Lung (tissue), 12 donors: ENCODE results near the gene PROCA1. TPM values are rescaled to one million over a fixed set of nuclear protein-coding genes. Genes with fewer than 3 reads are reported as not detected.

Experiments used
- ATAC-seq: fragments of 200-7000 bp; cut with Tn5 transposase; one replicate; pipeline ENCODE4 v1.9.1; 2020; ENCODE audit warnings: moderate number of reproducible peaks; ENCODE audit not compliant: insufficient read depth, low FRiP score
- DNase-seq, 3 donors: peaks; one replicate each; pipeline ENCODE4 v3.0.0-alpha.2; 2013 to 2017
- H3K27ac ChIP-seq, 2 donors: one replicate each; pipeline ENCODE4 v1.5.1; 2013; ENCODE audit warnings: mild to moderate bottlenecking in 2 of 2, moderate library complexity in 2 of 2, control low read depth in 1 of 2, inconsistent platforms in 1 of 2, low read depth in 1 of 2, low read length in 1 of 2
- H3K27me3 ChIP-seq, 3 donors: one replicate each; pipeline ENCODE4 v1.5.1; 2013; ENCODE audit warnings: low read length in 2 of 3; ENCODE audit not compliant: control insufficient read depth in 3 of 3, insufficient read depth in 3 of 3
- H3K36me3 ChIP-seq, 4 donors: one replicate each; pipeline ENCODE4 v1.5.1; 2013; ENCODE audit warnings: low read length in 4 of 4, mild to moderate bottlenecking in 1 of 4, moderate library complexity in 1 of 4; ENCODE audit not compliant: control insufficient read depth in 4 of 4, insufficient read depth in 4 of 4
- H3K4me1 ChIP-seq, 5 donors: one replicate each; pipeline ENCODE4 v1.5.1; 2013; ENCODE audit warnings: low read length in 5 of 5, mild to moderate bottlenecking in 2 of 5, moderate library complexity in 1 of 5; ENCODE audit not compliant: control insufficient read depth in 5 of 5, insufficient read depth in 5 of 5
- H3K4me3 ChIP-seq: one replicate; pipeline ENCODE4 v1.5.1; 2013; ENCODE audit warnings: mild to moderate bottlenecking, control low read depth, moderate library complexity
- H3K9ac ChIP-seq, 2 donors: one replicate each; pipeline ENCODE4 v1.5.1; 2013; ENCODE audit warnings: low read length in 2 of 2, control low read depth in 1 of 2; ENCODE audit not compliant: insufficient read depth in 1 of 2
- H3K9me3 ChIP-seq, 4 donors: one replicate each; pipeline ENCODE4 v1.5.1; 2013; ENCODE audit warnings: low read length in 3 of 4, mild to moderate bottlenecking in 1 of 4, moderate library complexity in 1 of 4; ENCODE audit not compliant: control insufficient read depth in 4 of 4, insufficient read depth in 3 of 4
- WGBS, 2 donors: extraction: QIAGEN DNeasy Blood & Tissue Kit; methylation state at CpG; one replicate each; pipeline ENCODE4 v1.1.7; 2013; 5-methylcytosine and 5-hydroxymethylcytosine counted together
- polyA plus RNA-seq, 2 donors: library from polyadenylated mRNA; stranded (reverse); fragments of 200-250 nt; gene quantifications; one replicate each; pipeline ENCODE4 v1.2.1, GENCODE V29; 2013
- total RNA-seq, 2 donors: library from RNA; depleted of rRNA in 1 of 2; stranded (reverse); fragments of >200 nt in 1 of 2; gene quantifications; one replicate each; pipeline ENCODE4 v1.2.1, GENCODE V29; 2014 to 2021
- TF ChIP-seq, protein P1 (sequence below): IDR thresholded peaks from 2 replicates; pipeline ENCODE4 v1.5.1; 2012; ENCODE audit warnings: mild to moderate bottlenecking; ENCODE audit errors: control extremely low read depth, extremely low read depth
- donor health status: control.
- donor health status: control.
- donor health status: Bipolar disorder and iron deficiency.
- donor health status: healthy.
- donor health status: DM: yes; HTN: yes; CAD: no.

PROCA1 gene
- total and polyA plus RNA-seq, 4 donors, result 1.2 to 3.7 (median 2.7) TPM

DNA sequence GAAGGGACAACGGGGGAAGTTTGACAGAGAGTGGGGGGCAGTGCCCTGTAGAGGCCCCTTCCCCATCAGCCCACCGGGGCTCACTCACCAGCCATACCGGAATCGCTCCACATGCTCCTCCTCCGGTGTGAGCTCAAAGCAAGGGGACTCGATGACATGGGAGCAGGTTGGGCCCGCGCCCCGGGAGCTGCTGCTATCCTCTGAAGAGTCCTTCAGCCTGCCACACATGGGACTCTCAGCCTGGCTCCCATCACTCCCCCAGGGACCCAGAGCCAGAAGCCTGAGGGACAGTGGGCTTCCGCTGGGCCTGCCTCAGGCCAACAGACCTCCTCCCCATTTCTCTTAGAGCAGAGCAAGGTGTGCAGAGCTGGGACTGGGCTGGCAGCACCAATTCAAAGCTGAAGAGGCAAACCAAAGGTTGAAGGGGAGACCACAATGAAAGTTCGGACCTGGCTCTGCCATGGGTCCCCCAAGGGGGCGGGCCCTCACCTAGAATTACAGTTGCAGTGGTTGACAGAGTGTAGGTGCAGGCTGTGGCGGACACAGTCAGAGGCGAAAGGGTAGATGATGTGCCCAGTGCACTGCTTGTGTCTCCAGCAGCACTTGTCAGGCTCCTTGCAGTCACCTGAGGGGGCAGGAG, 7.3 kb downstream of the PROCA1 start:
- no peak for ATAC-seq
- H3K36me3 ChIP-seq, result peaks cover 22 to 55% (median 29%) of the 10 kb centered on the region in 4 donors
- no peaks in the 10 kb centered on the region for H3K27me3 ChIP-seq
- H3K9me3 ChIP-seq, result no peaks in the 10 kb centered on the region
- no peak overlapping the region for H3K9ac ChIP-seq
- H3K4me3 ChIP-seq, result no peak overlapping the region
- H3K27ac ChIP-seq, result no peak overlapping the region
- TF ChIP-seq, protein P1, sequence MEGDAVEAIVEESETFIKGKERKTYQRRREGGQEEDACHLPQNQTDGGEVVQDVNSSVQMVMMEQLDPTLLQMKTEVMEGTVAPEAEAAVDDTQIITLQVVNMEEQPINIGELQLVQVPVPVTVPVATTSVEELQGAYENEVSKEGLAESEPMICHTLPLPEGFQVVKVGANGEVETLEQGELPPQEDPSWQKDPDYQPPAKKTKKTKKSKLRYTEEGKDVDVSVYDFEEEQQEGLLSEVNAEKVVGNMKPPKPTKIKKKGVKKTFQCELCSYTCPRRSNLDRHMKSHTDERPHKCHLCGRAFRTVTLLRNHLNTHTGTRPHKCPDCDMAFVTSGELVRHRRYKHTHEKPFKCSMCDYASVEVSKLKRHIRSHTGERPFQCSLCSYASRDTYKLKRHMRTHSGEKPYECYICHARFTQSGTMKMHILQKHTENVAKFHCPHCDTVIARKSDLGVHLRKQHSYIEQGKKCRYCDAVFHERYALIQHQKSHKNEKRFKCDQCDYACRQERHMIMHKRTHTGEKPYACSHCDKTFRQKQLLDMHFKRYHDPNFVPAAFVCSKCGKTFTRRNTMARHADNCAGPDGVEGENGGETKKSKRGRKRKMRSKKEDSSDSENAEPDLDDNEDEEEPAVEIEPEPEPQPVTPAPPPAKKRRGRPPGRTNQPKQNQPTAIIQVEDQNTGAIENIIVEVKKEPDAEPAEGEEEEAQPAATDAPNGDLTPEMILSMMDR, result no peak
- no peak for DNase-seq
- H3K4me1 ChIP-seq, result no peaks in the 10 kb centered on the region
- WGBS, 2 donors, result 93 to 95% methylated on average over 14 of the region's 14 CpGs

DNA sequence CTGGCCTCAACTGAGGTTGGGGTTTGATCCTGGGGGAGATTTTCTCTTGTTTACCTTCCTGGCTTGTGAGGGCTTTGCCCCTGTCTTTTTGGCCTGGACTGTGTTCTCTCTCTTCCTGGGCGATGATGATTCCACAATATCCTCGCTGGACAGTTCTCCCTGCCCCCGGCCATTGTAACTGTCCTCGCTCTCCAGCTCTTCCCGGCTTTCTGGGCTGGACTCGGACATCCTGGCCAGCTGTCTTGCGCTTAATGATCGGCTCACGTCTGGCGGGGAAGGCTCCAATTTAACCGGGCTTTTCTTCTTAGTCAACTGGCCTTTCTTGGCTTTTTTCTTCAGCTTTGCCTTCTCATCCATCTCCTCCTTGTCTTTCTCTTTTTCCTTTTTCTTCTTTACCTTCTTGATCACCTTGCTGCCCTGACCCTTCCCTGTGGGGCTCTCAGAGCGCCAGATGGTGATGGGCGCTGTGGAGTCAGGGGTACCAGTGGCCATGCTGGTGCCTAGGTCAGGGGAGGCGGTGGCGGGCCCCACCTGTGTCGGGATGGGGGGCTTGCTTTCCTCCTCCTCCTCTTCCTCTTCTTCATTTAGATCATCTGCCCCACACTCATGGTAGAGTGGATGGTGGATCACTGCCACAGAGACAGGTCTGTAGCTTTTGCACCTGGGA, 8.0 kb downstream of the PROCA1 start:
- Histone ChIP-seq H3K27me3 (no peaks in the 10 kb centered on the region), H3K36me3 (peaks cover 28 to 62% (median 36%) of the 10 kb centered on the region in 4 donors), H3K4me3 (no peak overlapping the region), H3K9me3 (no peaks in the 10 kb centered on the region), H3K4me1 (no peaks in the 10 kb centered on the region), H3K9ac (no peak overlapping the region), H3K27ac (no peak overlapping the region)
- DNase-seq (no peak), ATAC-seq (no peak)
- 89 to 94% methylated on average over 16 of the region's 16 CpGs for WGBS, 2 donors
- TF ChIP-seq, protein P1, result no peak

DNA sequence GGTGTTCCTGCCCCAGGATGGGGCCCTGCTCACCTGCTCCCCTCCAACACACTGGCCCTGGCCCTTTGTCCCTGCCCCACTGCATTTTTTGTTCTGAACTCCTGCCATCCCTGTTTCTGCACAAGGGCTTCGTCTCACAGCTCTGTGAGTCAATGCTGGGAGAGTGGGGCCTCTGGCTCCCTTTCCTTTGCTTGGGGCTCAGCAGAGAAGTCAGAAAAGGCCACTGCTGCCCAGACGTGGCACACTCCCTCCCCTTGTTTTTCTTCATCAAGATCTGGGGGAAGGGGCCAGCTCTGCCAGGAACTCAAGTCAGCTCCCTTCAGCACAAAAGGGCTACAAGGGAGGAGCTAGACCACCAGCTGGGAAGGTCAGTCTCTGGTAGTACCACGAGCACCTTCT, 8.9 kb downstream of the PROCA1 start:
- WGBS, 2 donors, result 81 to 84% methylated on average over 3 of the region's 3 CpGs
- Histone ChIP-seq H3K27me3 (no peaks in the 10 kb centered on the region), H3K4me3 (no peak overlapping the region), H3K4me1 (no peaks in the 10 kb centered on the region), H3K9me3 (no peaks in the 10 kb centered on the region), H3K36me3 (peaks cover 37 to 71% (median 42%) of the 10 kb centered on the region in 4 donors), H3K27ac (no peak overlapping the region), H3K9ac (no peak overlapping the region)
- TF ChIP-seq, protein P1, result no peak
- no peak for DNase-seq
- ATAC-seq, result no peak
